ENCODE measurements around the gene OR14J1.
"Not testable (repeated sequence)": the region's sequence is repeated elsewhere in the genome, so short reads cannot be mapped to it uniquely, and the experiment has no call there.

Gene OR14J1

GRCh38 chr6:29301316-29301715, at the start of gene OR14J1:
OR14J1 (plus strand) TSS chr6:29301701; CDS start chr6:29306690, 4,989 bp downstream.
- DNase-seq (ENCODE audit: low spot score) = no peak

GRCh38 chr6:29251736-29252135, 49.8 kb upstream of the OR14J1 start:
- DNase-seq (ENCODE audit: low spot score) = no peak

GRCh38 chr6:29255530-29255929, 46.0 kb upstream of the OR14J1 start:
- no peak for DNase-seq (ENCODE audit: low spot score)

- no peak for DNase-seq (ENCODE audit: low spot score)
Measured at GRCh38 chr6:29259721-29260120, 41.8 kb upstream of the OR14J1 start.

- DNase-seq (ENCODE audit: low spot score) = no peak
Measured at GRCh38 chr6:29263001-29263400, 38.5 kb upstream of the OR14J1 start.

DNA sequence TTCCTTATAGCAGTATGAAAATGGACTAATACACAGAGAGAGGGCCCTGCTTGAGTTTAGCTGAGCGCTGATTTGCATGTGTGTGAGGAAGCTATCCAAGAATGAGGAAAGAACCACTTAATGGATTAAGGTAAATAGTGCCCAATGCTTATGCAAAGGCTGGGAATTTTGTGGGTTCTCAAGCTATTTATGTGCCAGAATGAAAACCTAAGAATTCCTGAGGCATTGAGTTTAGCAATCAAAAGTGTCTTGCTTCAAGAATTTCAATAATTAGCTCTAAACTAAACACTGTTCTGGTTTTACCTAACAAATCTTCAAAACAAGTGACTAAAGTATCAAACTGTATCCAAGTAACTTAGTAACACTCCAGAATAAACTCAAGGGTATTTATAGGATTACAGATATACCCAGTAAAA, 7.0 kb upstream of the OR14J1 start:
- DNase-seq (ENCODE audit: low spot score) = no peak

- no peak for DNase-seq (ENCODE audit: low spot score)
Measured at GRCh38 chr6:29295181-29295585, 6.3 kb upstream of the OR14J1 start.

DNA sequence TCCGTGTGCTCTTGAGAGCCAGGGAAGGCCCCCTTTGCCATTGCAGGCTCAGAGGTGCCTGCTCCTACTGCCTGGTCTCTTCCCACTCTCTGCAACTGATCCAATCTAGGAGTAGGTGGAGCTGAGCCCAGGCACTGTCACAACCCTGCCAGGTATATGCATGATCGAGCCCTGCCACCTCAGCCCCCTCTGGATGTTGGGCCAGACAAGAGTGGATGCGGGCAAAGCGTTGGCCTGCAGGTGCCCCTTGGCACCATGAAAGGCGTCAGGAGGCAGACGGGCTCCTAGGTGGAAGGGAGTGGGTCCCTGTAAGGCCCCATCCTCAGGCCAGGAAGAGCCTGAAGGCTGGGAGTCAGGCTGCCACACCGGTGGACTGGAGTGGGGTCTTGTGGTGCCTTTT, 5.9 kb upstream of the OR14J1 start:
- DNase-seq (ENCODE audit: low spot score) = no peak

DNA sequence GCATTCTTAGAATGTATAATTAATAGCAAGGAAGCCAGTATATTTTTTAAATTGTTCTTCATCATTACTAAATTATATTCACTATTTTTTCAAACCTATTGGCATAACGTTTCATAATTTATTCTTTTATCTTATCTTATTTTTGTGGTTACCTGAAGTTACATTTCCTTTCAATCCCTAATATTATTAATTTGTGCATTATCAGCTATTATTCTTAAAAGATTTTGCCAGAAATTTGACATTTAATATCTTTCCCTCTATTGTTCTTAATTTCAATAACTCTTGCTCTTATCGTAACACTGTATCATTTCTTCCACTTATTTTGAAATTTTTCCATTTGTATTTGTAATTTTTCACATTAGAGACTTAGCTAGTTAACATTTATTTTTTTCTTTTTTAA, 18.4 kb downstream of the OR14J1 start:
- no peak for DNase-seq (ENCODE audit: low spot score)

DNA sequence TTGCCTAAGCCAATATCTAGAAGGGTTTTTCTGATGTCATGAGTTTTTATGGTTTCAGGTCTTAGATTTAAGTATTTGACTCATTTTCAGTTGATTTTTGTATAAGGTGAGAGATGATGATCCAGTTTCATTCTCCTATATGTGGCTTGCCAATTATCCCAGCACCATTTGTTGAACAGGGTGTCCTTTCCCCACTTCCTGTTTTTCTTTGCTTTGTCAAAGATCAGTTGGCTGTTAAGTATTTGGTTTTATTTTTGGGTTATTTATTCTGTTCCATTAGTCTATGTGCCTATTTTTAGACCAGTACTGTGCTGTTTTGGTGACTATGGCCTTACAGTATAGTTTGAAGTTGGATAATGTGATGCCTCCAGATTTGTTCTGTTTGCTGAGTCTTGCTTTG, 21.8 kb downstream of the OR14J1 start:
- DNase-seq (ENCODE audit: low spot score) = not testable (repeated sequence)

- DNase-seq (ENCODE audit: low spot score) = no peak
Measured at GRCh38 chr6:29325777-29326176, 24.3 kb downstream of the OR14J1 start.

DNA sequence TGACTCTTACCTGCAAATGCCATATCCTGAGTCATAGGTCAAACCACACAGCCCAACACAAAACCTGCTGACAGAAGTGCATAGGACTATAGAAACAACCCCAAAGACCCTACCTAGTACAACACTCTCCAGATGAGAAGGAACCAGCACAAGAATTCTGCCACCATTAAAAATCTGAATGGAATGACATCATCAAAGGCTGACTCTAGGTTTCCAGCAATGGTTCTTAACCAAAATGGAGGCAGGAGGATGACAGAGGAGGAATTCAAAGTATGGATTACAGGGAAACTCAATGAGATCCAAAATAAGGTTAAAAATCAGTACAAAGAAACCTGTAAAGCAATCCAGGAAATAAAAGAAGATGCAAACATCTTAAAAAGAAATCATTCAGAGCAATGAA, 31.2 kb downstream of the OR14J1 start:
- no peak for DNase-seq (ENCODE audit: low spot score)

DNA sequence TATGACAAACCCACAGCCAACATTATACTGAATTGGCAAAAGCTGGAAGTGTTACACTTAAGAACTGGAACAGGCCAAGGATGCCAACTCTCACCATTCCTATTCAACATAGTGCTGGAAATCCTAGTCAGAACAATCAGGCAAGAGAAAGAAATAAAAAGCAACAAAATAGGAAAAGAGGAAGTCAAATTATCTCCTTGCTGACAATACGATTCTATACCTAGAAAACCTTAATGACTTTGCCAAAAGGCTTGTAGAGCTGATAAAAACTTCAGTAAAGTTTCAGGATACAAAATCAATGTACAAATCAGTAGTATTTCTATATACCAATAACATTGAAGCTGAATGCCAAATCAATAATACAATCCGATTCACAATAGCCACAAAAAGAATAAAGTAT, 34.8 kb downstream of the OR14J1 start:
- no peak for DNase-seq (ENCODE audit: low spot score)

- DNase-seq (ENCODE audit: low spot score) = no peak
Measured at GRCh38 chr6:29345380-29345779, 43.9 kb downstream of the OR14J1 start.

- not testable (repeated sequence) for DNase-seq (ENCODE audit: low spot score)
Measured at GRCh38 chr6:29349348-29349747, 47.8 kb downstream of the OR14J1 start.

- DNase-seq (ENCODE audit: low spot score) = no peak
Measured at GRCh38 chr6:29354980-29355379, 53.5 kb downstream of the OR14J1 start.

GRCh38 chr6:29355603-29356002, 54.1 kb downstream of the OR14J1 start:
- DNase-seq (ENCODE audit: low spot score) = no peak

Measured in hematopoietic multipotent progenitor cell treated with erythropoietin and hydrocortisone succinate and interleukin-3 and kit ligand, for 17 days (in vitro differentiated cells).